PC-9 (cell line): ENCODE data around the gene ACSF2. TPM values are rescaled to one million over a fixed set of nuclear protein-coding genes. Genes with fewer than 3 reads are reported as not detected.
"Not testable (repeated sequence)": the region's sequence is repeated elsewhere in the genome, so short reads cannot be mapped to it uniquely, and the experiment has no call there.

ENCODE experiments used
- BruUV-seq: library from RNA; stranded (reverse); fragments of 400-500 nt; replicated peaks from 2 replicates; lab custom pipeline; 2021; lab: Mats Ljungman, UMichigan
- CTCF ChIA-PET: fragments of 300-600 bp; sonication (Branson Sonifier 250); formaldehyde crosslinking; loops from one replicate; lab custom pipeline; 2022; ENCODE audit warnings: antibody characterized with exemption; lab: Charles Lee
- POLR2A ChIA-PET: fragments of 300-600 bp; sonication (Branson Sonifier 250); formaldehyde crosslinking; loops from one replicate; lab custom pipeline; 2022; ENCODE audit warnings: antibody characterized with exemption; ENCODE audit not compliant: unreplicated experiment; lab: Charles Lee
- DNase-seq, 2 experiments: peaks; one replicate each; pipeline versions ENCODE4 v3.0.0 to v3.0.0-alpha.2; 2015 to 2022; ENCODE audit warnings: mixed read lengths in 1 of 2
- H2AFZ ChIP-seq: fragments of 200-600 bp; sonication (generic); 2 replicates; pipeline ENCODE4 v1.8.1; 2017; ENCODE audit warnings: antibody characterized with exemption
- H3F3A ChIP-seq: fragments of 200-600 bp; sonication (generic); 2 replicates; pipeline ENCODE4 v1.8.1; 2017; ENCODE audit warnings: antibody characterized with exemption, mild to moderate bottlenecking, low read depth; ENCODE audit not compliant: insufficient read depth
- H3K27ac ChIP-seq: fragments of 200-600 bp; sonication (generic); 2 replicates; pipeline ENCODE4 v1.6.1; 2016; ENCODE audit warnings: mixed run types
- H3K27me3 ChIP-seq: fragments of 200-600 bp; sonication (generic); 2 replicates; pipeline ENCODE4 v1.6.1; 2016; ENCODE audit warnings: low read depth, mixed run types; ENCODE audit not compliant: insufficient read depth
- H3K36me3 ChIP-seq: fragments of 200-600 bp; sonication (generic); 2 replicates; pipeline ENCODE4 v1.6.1; 2016; ENCODE audit warnings: low read depth, mixed run types
- H3K4me1 ChIP-seq: fragments of 200-600 bp; sonication (generic); replicated peaks from 2 replicates; pipeline ENCODE4 v1.6.1; 2016; ENCODE audit warnings: mixed run types; ENCODE audit not compliant: insufficient read depth
- H3K4me2 ChIP-seq: fragments of 200-600 bp; sonication (generic); 2 replicates; pipeline ENCODE4 v1.6.1; 2017; ENCODE audit warnings: mixed run types
- H3K4me3 ChIP-seq: fragments of 200-600 bp; sonication (generic); 2 replicates; pipeline ENCODE4 v1.6.1; 2016; ENCODE audit warnings: mixed run types
- H3K79me2 ChIP-seq: fragments of 200-600 bp; sonication (generic); 2 replicates; pipeline ENCODE4 v1.6.1; 2017; ENCODE audit warnings: low read depth, mixed run types
- H3K9me2 ChIP-seq: fragments of 200-600 bp; sonication (generic); 2 replicates; pipeline ENCODE4 v1.8.1; 2017; ENCODE audit warnings: mild to moderate bottlenecking; ENCODE audit not compliant: insufficient read depth
- H3K9me3 ChIP-seq: fragments of 200-600 bp; sonication (generic); 2 replicates; pipeline ENCODE4 v1.8.1; 2016; ENCODE audit warnings: low read depth; ENCODE audit not compliant: insufficient read depth
- H4K20me1 ChIP-seq: fragments of 200-600 bp; sonication (generic); 2 replicates; pipeline ENCODE4 v1.8.1; 2017; ENCODE audit not compliant: insufficient read depth
- EZH2 ChIP-seq: fragments of 200-600 bp; sonication (generic); IDR thresholded peaks from 2 replicates; pipeline ENCODE4 v1.8.0; 2017; ENCODE audit warnings: antibody characterized with exemption, low read depth
- intact Hi-C: fragments of 100-400 bp; cut with micrococcal nuclease; formaldehyde crosslinking; loops from one replicate; pipeline ENCODE4 v1.10.0; 2022; ENCODE audit not compliant: unreplicated experiment
- total RNA-seq: library from RNA; stranded (reverse); gene quantifications from 2 replicates; pipeline ENCODE4 v1.2.3, GENCODE V29; 2021
- TF ChIP-seq, protein P1 (sequence below): fragments of 200-600 bp; sonication (generic); conservative IDR thresholded peaks from 2 replicates; pipeline ENCODE4 v1.6.1; 2017; ENCODE audit warnings: mixed run types, antibody characterized with exemption, mild to moderate bottlenecking, moderate library complexity

The ACSF2 gene
- total RNA-seq, 1 experiment from 2014 or later = 154 TPM

- Histone ChIP-seq H4K20me1 (peaks cover 33% of the 10 kb centered on the region), H3K27ac (no peak overlapping the region), H3K4me3 (peak overlapping the region; percentile 98; the same call in 1 of the 2 replicates), H3F3A (peaks cover 30% of the 10 kb centered on the region), H3K79me2 (peaks cover 44% of the 10 kb centered on the region), H3K36me3 (peaks cover 30% of the 10 kb centered on the region), H3K4me2 (peak overlapping the region; percentile 97), H3K4me1 (peaks cover 41% of the 10 kb centered on the region), H3K9me3 (no peaks in the 10 kb centered on the region), H3K27me3 (no peaks in the 10 kb centered on the region), H3K9me2 (no peaks in the 10 kb centered on the region), H2AFZ (peak overlapping the region; percentile 77; the same call in 1 of the 2 replicates)
- CTCF ChIA-PET = interaction anchor here (1.2 to 2.0 kb wide), 5 partner anchors 23 to 81 kb away, joined by 4 to 19 read pairs (median 6); partner anchors contain the start of gene RSAD1
- DNase-seq = no peak
- BruUV-seq = no TSS peak
- intact Hi-C loops = loop anchor here (1.0 to 2.0 kb wide), 3 partner anchors 29 to 80 kb away; partner anchors contain the start of genes ACSF2 and RSAD1
- POLR2A ChIA-PET = interaction anchor here (0.6 kb wide), 1 partner anchor 46 kb away, joined by 4 read pairs; no protein-coding TSS in a partner anchor
- no peak for TF ChIP-seq EZH2
- TF ChIP-seq, protein P1, sequence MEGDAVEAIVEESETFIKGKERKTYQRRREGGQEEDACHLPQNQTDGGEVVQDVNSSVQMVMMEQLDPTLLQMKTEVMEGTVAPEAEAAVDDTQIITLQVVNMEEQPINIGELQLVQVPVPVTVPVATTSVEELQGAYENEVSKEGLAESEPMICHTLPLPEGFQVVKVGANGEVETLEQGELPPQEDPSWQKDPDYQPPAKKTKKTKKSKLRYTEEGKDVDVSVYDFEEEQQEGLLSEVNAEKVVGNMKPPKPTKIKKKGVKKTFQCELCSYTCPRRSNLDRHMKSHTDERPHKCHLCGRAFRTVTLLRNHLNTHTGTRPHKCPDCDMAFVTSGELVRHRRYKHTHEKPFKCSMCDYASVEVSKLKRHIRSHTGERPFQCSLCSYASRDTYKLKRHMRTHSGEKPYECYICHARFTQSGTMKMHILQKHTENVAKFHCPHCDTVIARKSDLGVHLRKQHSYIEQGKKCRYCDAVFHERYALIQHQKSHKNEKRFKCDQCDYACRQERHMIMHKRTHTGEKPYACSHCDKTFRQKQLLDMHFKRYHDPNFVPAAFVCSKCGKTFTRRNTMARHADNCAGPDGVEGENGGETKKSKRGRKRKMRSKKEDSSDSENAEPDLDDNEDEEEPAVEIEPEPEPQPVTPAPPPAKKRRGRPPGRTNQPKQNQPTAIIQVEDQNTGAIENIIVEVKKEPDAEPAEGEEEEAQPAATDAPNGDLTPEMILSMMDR = no peak
Observed at GRCh38 chr17:50397919-50398285, 28.1 kb upstream of the ACSF2 start.

DNA sequence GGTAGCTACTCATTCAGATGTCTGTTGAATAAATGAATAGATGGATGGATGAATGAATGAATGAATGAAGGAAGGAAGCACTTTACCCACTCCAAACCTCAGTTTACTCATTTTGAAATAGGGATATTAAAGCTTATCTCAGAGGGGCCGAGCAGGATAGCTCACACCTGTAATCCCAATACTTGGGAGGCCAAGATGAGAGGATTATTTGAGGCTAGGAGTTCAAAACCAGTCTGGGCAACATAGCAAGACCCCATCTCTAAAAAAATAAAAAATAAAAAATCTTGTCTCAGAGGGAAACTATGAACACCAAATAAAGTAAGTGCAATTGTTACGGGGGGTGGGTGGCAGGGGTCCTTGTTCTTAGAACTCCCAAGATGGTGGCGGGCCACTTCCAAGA is 27.3 kb upstream of the ACSF2 start:
- intact Hi-C loops, H3K4me3 ChIP-seq, H3K9me3 ChIP-seq, H3K27me3 ChIP-seq, BruUV-seq, H3K4me2 ChIP-seq, POLR2A ChIA-PET, H3K27ac ChIP-seq, DNase-seq, H3K9me2 ChIP-seq, H2AFZ ChIP-seq: not testable (repeated sequence)
- CTCF ChIA-PET = interaction anchor here (2.0 kb wide), 1 partner anchor 42 kb away, joined by 8 read pairs; no protein-coding TSS in a partner anchor
- Histone ChIP-seq H3K79me2 (peaks cover 36% of the 10 kb centered on the region), H3F3A (peaks cover 22% of the 10 kb centered on the region), H4K20me1 (peaks cover 25% of the 10 kb centered on the region), H3K36me3 (peaks cover 22% of the 10 kb centered on the region), H3K4me1 (peaks cover 33% of the 10 kb centered on the region)

DNA sequence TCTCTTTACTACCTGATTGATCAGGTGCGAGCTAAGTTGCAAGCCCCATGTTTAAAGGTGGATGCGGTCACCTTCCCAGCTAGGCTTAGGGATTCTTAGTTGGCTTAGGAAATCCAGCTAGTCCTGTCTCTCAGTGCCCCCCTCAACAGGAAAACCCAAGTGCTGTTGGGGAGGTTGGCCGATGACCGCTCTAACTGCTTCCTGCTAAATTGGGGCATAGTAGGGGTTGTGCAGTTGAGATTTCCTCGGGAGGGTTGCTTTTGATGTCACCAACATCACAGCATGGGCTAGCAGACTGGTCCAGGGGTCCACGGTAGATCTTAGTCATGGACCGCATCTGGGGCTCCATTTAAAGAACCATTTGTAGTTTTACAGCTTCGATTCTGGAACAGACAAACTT is 26.4 kb upstream of the ACSF2 start:
- H3K27me3 ChIP-seq, H3K4me2 ChIP-seq, DNase-seq, H2AFZ ChIP-seq, CTCF ChIA-PET, H3K27ac ChIP-seq, H3K9me3 ChIP-seq, BruUV-seq, intact Hi-C loops, H3K4me3 ChIP-seq, H3K9me2 ChIP-seq: not testable (repeated sequence)
- Histone ChIP-seq H4K20me1 (peaks cover 18% of the 10 kb centered on the region), H3K79me2 (peaks cover 27% of the 10 kb centered on the region), H3K4me1 (peaks cover 24% of the 10 kb centered on the region), H3K36me3 (peaks cover 13% of the 10 kb centered on the region), H3F3A (peaks cover 13% of the 10 kb centered on the region; the same call in 1 of the 2 replicates)
- POLR2A ChIA-PET = interaction anchor here (0.6 kb wide), 1 partner anchor 262 kb away, joined by 7 read pairs; no protein-coding TSS in a partner anchor

DNA sequence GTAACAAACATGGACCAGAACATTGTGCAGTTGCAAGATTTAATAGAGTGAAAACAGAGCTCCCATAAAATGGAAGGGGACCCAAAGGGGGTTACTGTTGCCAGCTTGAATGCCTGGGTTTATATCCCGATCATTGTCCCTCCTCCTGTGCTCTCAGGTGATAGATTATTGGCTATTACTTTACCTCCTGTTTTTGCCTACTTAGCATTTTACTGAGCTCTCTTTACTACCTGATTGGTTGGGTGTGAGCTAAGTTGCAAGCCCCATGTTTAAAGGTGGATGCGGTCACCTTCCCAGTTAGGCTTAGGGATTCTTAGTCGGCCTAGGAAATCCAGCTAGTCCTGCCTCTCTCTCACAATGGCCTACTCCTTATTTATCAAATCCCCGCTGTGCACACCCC is 20.7 kb upstream of the ACSF2 start:
- H3K4me3 ChIP-seq = not testable (repeated sequence)
- CTCF ChIA-PET = interaction anchor here (0.6 kb wide), 1 partner anchor 206 kb away, joined by 4 read pairs; no protein-coding TSS in a partner anchor

More for the DNA sequence above, 20.7 kb upstream of the ACSF2 start:
- H3K79me2 ChIP-seq, H3F3A ChIP-seq, H3K9me3 ChIP-seq, H3K4me2 ChIP-seq, BruUV-seq, intact Hi-C loops, H3K27ac ChIP-seq, H3K9me2 ChIP-seq, H4K20me1 ChIP-seq, H3K36me3 ChIP-seq, H3K27me3 ChIP-seq, DNase-seq, H3K4me1 ChIP-seq, H2AFZ ChIP-seq: not testable (repeated sequence)
- POLR2A ChIA-PET = interaction anchor here (0.7 kb wide), 1 partner anchor 16 kb away, joined by 6 read pairs; no protein-coding TSS in a partner anchor
